Sciatic nerve (tissue), 2 donors: ENCODE measurements around the gene RSPO1. TPM values are rescaled to one million over a fixed set of nuclear protein-coding genes. Genes with fewer than 3 reads are reported as not detected.
A peak's percentile ranks its signal among the peaks of the same experiment; 100 is the strongest.
"Not testable (repeated sequence)": the region's sequence is repeated elsewhere in the genome, so short reads cannot be mapped to it uniquely, and the experiment has no call there.

Experiments
- ATAC-seq: fragments of 200-7000 bp; cut with Tn5 transposase; one replicate; pipeline ENCODE4 v1.9.1; 2020; ENCODE audit warnings: mild to moderate bottlenecking, moderate library complexity
- DNase-seq: peaks from one replicate; pipeline ENCODE4 v3.0.0-alpha.2; 2020; ENCODE audit warnings: low spot score
- intact Hi-C: fragments of 100-400 bp; cut with DNase I; formaldehyde crosslinking; loops from one replicate; pipeline ENCODE4 v1.14.2; 2022
- total RNA-seq: library from RNA; stranded (reverse); fragmentation: NEBNext Ultra II Directional; extraction: Animal tissue kit (Norgen Biotek cat#: 25700); gene quantifications from one replicate; pipeline ENCODE4 v1.2.1, GENCODE V29; 2021
- donor health status: DM: no; HTN: no; CAD: no.
- donor health status: DM: no; HTN: no; CAD: no.

Gene RSPO1, protein sequence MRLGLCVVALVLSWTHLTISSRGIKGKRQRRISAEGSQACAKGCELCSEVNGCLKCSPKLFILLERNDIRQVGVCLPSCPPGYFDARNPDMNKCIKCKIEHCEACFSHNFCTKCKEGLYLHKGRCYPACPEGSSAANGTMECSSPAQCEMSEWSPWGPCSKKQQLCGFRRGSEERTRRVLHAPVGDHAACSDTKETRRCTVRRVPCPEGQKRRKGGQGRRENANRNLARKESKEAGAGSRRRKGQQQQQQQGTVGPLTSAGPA
- total RNA-seq = 0.13 TPM

DNA sequence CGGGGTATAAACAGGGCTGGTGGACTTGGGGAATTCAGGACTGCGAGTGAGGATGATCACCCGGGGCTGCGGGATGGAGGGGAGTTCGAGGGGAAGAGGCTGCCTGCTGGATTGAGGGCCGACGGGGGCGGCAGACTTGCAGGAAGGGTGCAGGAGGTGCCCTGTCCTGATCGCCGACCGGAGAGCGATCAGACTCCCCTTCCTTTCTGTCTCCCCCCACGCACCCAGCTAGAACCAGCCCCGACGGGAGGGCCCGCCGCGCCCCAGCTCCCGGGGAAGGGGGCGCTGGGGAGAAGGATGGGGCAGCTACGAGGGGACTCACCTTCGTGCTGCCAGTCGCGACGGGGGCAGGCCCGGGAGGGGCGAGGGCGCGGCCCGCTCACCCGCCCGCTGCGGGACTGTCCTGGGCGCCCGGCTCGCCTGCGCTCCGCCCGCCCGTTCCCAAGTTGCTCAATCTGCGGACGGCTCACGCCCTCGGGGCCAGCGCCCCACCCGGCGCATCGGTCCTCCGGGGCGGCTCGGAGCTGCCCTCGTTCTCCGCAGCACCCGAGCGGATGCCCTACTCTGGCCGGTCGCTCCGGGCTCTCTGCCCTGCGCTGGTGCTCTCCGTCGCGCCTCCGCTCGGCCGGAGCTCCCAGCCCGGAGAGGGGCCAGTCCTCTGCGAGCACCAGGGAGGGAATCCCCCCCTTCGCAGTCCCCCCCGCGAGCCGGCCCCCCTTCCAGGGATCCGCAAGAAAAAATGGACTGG, at the start of gene RSPO1:
Gene RSPO1 (minus strand): TSS at position 649 of the 748 bp plus-strand sequence. CDS start 5,231 bp downstream, outside the sequence.
- intact Hi-C loops = no loop called here
- DNase-seq = no peak
- ATAC-seq = no peak

DNA sequence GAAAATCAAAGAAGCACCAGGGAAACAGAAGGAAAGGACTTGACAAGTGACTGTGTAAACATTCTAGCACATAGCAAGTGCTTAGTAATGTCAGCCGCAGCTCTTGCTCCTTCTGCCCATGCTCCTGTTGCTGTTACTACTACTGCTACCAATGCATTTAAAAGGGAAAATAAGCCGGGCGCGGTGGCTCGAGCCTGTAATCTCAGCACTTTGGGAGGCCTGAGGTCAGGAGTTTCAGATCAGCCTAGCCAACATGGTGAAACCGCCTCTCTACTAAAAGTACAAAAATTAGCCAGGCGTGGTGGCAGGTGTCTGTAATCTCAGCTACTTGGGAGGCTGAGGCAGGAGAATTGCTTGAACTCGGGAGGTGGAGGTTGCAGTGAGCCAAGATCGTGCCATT, 49.5 kb upstream of the RSPO1 start:
- DNase-seq, ATAC-seq, intact Hi-C loops: not testable (repeated sequence)

DNA sequence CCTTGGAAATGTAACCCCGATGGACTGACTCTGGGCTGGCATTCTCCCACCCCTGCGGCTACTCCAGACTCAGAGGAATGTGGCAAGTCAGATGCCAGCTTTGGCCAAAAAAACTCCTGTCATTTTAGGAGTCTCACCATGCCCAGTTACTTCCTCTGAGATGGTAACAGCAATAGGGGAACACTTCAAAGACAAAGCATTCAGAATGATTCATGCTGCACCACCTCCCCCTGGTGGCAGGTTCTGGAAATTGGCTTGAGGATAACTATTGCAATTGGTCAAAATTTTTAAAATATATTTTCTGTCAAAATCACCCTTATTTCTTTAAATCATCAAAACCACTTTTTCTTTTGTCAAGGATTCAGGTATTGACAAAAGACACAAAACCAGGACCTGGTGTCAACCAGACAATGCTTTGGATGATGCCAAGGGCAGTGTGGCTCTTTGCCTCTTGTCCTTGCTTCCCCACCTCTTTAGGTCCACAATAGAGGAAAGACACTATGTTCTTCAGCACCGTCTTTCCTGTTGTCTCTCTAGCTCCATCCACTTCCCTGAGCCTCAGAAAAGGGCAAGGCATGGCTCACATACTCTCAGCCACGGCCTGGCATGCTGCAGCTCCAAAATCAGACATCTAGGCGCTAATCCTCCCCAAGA, 47.8 kb upstream of the RSPO1 start:
- peak; percentile 67 for ATAC-seq
- intact Hi-C loops = no loop called here

DNA sequence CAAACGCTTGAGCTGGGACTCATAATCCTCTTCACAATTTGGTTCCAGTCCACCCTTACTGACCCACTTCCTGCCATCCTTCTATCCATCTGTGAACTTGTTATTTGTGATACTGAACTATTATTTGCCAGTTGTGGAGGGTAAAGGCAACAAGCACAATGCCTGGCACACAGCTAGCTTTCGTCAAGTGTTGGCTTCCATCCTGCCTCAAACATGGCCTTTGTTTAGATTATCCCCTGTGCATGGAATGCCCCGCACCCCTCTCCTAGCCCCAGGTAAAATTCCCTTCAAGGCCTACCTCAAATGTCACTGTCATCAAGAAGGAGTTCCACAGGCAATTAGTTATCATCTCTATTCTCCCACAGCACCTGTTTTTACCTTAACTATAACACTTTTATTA, 46.2 kb upstream of the RSPO1 start:
- ATAC-seq (no peak), DNase-seq (no peak)
- intact Hi-C loops = no loop called here

More for the DNA sequence above, 47.8 kb upstream of the RSPO1 start:
- peak; percentile 88 for DNase-seq

DNA sequence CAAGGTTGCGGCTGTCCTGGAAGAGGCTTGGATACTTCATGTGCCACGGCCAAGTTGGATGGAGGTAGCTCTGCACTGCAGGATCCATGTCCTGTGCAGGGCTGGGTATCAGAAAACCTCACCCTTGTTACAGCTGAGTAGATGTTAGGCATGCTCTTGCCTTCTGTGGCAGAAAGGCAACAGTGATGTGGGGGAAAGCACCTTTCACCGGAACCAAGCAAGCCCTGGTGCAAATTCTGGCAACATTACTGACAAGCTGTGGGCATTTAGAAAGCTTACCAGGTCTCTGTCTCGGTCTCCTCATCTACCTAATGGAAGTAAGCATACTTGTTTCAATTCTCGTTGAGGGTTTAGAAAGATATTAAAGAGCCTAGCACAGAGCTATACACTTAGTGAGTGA, 43.1 kb upstream of the RSPO1 start:
- intact Hi-C loops = no loop called here
- ATAC-seq (no peak), DNase-seq (no peak)

DNA sequence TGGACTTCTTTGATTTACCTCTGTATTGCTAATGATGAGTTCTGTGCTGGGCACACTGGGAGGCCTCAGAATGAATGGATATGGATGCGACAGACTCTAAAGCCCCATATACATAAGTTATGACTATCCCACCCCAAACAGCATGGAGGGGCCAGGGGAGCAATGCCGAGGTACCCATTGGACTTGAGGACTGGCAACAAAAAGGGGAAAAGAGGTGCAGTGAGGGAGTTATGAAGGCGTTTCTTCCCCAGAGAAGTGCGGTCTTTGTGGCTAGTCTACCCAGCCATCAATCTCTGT, 42.4 kb upstream of the RSPO1 start:
- ATAC-seq = no peak
- no peak for DNase-seq
- intact Hi-C loops = no loop called here

DNA sequence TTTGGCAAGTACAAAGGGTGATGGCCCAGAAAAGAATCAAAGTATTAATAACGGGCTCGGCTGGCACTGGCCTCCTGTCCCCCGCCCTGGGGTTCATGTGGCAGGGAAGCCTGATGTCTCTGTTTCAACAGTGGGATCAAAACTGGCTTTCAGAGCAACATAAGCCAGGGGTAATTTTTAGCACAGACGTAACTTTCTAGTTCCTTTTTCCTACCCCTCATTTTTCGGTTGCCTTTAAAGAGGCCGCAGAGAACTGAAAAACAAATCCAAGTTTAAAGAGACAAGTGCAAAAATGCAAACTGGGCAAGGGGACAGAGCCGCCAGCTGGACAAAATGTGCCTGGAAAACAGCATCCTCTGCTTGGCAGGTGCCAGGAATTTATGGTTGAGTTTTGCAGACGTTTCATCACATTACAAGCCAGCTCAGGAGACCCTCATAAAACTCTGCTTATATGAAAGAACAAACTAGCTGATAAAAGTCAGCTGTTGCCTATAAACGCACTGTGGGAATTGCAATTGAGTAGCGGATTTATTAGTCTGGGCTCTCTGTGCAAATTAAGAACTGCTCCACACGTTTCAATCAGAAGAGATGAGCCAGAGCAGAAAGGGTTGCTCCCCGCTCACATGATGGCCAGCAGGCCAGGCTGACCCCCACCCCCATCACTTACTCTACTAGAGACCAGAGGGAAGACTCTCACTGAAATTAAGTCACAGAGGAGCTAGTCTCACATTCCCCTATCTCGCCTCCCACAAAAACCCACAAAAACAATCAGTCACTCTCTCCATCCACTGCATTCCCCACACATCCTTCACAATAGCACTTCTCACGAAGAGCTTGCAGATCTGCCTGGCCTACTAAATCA, 41.8 kb upstream of the RSPO1 start:
- intact Hi-C loops = no loop called here
- no peak for DNase-seq
- ATAC-seq = peak; percentile 32

DNA sequence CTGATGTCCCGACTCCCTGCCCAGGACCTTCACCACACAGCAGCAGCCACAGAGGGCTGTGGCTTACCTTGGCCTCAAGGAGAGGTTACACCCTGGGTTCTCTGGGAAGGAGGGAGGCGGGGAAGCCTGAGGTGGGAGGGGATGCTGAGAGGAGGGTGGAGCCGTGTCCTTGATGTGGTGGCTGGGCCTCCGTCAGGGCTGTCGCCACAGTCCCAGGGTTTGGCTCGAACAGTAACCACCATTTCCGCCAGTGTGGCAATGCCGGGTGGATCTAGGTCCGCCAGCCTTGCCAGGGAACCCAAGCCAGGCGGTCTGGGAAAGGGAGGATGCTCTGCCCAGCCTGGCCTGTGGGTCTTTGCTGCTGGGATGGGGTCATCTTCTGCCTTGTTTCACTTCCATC, 39.2 kb upstream of the RSPO1 start:
- ATAC-seq (no peak), DNase-seq (no peak)
- intact Hi-C loops = no loop called here

DNA sequence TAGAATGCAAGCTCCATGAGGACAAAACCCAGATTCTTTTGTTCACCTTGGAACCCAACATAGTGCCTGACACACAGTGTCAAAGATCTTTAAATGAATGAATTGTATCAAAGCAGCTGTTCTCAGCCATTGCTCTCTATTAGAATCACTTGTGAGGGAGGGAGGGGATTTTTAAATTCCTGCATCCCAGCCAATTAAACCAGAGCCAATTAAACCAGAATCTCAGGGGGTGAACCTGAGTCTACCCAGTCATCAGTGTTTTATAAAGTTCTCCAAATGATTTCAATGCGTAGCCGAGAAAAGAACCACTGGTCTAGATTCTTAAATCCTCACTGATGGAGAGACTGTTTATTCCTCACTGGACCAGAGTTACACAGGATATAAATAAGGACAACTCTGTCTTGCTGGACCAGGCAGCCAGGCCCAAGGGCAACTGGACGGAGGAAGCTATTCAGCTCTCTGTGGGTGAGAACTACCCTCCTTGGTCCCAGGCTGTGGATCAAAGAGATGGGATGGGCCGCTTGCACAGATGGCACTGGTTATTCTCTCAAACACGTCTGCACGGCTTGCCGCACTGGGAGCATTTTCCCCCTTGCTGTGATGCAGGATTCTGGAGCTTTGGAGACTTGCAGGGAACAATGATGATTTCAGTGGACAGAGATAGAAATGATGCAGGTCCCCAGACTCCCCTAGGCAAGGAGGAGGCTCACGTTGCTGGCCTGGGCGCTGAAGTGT, 37.6 kb upstream of the RSPO1 start:
- ATAC-seq (no peak), DNase-seq (no peak)
- intact Hi-C loops = no loop called here

DNA sequence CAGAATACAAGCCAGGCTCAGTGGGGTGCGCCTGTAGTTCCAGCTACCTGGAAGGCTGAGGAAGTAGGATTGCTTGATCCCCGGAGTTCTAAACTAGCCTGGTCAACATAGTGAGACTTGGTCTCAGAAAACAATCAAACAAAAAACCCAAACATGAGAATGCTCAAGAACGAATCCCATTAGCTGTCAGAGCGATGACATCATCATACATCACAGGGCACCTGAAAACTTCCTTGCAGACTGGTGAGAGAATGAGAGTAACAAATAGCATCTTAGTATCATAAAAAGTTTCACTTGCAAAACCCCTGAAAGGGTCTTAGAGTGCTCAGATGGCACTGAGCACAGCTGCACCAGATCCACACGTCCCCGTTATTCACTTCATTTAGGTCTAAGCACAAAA, 36.6 kb upstream of the RSPO1 start:
- DNase-seq (no peak), ATAC-seq (no peak)
- intact Hi-C loops = no loop called here

DNA sequence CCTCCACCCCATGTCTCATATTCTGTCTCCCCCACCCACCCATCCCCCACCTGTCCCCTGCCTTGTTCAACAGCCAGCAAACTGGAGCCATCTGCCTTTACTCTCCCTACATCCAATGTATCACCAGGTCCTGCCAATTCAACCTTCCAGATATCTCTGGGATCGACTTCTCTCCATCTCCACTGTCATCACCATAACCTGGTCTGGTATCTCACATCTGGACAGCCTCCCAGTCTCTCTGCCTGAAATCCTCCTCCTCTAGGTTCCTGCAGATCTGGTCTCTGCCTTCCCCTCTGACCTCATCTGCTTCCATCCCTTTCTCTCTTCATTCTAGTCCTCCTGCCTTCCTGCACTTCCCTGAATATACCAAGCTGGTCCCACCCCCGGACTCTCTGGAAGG, 35.4 kb upstream of the RSPO1 start:
- DNase-seq (no peak), ATAC-seq (no peak)
- intact Hi-C loops = no loop called here

DNA sequence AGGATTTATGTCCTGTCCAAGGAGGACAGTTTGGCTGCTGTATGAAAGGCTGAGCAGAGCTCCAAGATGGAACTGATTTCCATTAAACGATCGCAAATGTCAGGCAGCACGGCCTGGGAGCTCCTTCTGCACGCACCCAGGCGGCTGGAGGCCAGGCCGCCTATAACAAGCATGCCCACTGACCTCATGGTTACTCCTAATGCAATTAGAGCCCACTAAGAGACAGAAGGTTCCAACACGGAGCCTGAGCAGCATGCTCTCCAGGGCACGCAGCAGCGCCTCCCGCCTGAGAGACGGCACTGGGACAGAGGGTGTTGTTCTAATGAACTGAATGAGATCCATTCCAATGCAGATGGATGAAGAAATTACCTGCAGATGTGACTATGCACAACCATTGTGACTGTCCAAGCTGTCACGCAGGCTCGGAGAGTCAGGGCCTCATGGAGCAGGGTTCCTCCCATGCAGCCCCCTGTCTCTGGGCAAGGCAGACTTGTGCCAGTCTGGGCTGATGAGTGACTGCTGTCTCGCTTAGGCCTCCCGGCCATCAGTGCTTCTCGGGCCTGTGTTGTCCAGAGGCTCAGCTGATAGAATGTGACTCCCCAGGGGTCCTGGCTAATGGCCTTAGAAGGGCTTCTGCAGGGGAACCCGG, 32.5 kb upstream of the RSPO1 start:
- intact Hi-C loops = no loop called here
- ATAC-seq (no peak), DNase-seq (no peak)

DNA sequence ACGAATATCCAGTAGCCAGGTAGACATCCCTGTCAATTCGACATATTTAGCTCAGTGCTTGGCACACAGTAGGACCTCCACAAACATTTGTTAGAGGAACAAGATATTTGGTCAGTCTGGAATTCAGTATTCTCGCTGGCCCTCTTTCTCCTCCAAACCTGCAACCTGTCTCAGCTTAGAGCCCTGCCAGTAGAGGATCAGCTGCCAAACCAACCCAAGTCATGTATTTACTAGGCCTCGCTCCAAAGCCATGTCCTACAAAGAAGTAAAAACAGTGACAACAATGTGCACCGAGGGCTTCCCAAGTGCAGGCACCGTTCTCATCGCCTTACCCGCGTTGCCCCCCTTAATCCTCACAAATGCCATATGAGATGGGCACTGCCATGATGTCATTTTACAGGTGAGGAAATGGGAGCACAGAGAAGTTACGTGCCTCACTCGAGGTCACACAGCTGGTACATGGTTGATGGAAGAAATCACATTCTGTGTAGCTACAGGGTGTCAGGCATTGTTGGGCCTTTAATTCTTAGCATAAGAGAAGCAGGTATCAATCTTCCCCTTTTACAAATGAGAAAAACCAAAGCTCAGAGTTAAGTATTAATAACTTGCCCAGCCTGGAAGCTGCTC, 31.7 kb upstream of the RSPO1 start:
- DNase-seq = no peak
- intact Hi-C loops = no loop called here
- ATAC-seq = no peak

DNA sequence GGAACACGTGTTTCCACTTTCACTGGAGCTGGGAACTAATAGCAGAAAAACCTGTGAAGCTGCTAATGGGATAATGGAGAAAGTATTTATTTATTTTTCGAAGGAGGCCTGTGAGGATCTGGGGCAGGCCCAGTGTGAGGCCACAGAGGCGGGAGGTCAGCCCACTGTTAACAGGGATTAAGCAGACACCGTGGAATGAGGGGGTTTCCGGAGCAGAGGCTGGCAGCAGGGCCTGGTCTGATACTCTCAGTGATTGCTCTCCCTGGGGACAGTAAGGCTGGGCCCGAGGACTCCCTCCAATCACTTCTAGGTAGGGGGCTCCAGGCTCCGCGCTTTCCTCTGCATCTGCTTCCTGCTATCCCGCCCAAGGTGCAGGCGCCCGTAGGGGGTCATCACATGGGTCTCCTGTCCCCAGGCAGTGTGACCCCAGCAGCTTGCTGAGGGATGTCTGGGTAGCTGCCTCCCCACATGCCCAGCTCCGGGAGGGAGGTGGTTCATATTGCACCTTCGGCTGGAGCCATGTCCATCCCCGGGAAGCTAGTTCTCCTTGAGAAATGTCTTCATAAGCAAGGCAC, 28.8 kb upstream of the RSPO1 start:
- DNase-seq = no peak
- intact Hi-C loops = no loop called here
- no peak for ATAC-seq

DNA sequence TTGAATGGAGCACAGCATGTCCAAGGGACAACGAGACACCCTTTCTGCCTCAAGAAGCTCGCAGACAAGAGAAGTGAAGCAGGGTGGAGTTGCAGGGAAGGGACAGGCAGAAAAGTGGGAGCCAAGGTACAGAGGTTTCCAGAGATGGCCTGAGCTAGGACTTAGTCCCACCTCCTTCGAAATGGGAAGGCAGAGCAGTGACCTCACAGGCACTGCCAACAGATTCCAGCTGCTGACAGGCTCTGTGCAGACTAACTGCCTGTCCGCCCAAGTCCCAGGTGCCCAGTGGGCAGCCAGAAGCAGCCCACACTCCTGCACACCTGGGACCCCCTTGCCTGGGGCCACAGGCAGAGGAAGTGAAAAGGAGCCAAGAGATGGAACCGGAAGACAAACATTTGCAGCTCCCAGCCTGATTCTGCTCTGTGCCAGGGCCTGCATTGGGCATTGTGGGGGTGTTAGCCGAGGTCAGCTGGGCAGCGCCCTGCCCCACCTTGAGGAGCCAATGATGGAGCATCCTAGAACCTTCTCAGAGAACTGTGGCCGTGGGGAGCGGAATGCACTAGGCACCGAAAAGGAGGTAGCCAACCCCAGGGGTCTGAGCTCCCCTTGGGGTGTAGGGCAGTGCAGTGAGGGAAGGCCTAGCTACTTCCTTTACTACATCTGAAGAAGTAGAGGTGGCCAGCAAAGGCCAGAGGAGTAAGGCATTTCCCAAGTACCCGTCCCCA, 27.5 kb upstream of the RSPO1 start:
- intact Hi-C loops = no loop called here
- DNase-seq (no peak), ATAC-seq (no peak)

DNA sequence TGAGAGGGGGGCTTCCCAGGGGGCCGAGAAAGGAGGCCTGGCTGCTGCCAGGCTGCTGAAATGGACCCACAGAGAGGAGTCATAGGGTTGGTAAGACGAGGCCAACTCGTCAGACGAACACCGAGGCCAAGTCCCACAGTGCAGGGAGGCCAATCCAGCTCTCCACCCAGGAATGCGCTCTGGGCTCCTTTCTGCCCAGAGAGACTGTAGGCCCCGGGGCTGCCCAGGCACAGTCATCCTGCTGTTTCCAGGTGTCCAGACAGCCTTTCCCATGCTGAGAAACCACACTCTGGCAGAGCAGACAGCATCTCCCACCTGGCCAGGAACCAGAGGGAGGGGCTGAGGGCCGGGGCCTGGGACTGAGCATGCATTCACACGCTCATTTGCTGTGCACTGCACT, 26.7 kb upstream of the RSPO1 start:
- DNase-seq (no peak), ATAC-seq (no peak)
- intact Hi-C loops = no loop called here

DNA sequence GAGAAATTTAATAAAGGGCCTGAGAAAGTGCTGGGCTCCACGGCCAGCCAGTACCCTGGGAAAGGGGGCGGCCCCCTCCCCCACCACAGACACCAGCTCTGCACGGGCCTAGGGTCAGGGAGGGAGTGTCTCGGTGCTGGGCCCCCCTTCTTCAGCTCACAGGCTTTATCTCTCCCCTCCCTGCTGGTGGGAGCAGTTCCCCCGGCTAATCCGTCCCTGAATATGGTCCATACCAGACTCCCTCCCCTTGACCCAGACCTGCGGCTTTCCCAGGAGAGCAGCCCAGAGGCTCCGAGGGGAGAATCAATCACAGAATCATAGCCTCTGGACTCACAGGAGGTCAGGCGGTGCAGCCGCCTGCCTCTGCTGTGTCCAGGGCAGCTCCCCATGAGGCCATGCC, 26.0 kb upstream of the RSPO1 start:
- no peak for ATAC-seq
- no peak for DNase-seq
- intact Hi-C loops = no loop called here
